GM18868 (cell line): ENCODE data around the gene CD4.
"Not testable (repeated sequence)": the region's sequence is repeated elsewhere in the genome, so short reads cannot be mapped to it uniquely, and the experiment has no call there.

Experiments
- ATAC-seq: cut with Tn5 transposase; IDR thresholded peaks from one replicate; pipeline ENCODE4 v1.9.1; 2021; ENCODE audit warnings: mild to moderate bottlenecking, moderate library complexity; ENCODE audit not compliant: unreplicated experiment

Gene CD4

GRCh38 chr12:6788972-6789924, at the start of gene CD4:
CD4 (plus strand) TSS chr12:6789528; CDS start chr12:6800139, 10,611 bp downstream.
- no peak for ATAC-seq

- not testable (repeated sequence) for ATAC-seq
These were observed 47.2 kb upstream of the CD4 start for GRCh38 chr12:6742080-6742479.

GRCh38 chr12:6742834-6743233, 46.5 kb upstream of the CD4 start:
- ATAC-seq = no peak

GRCh38 chr12:6743300-6743699, 46.0 kb upstream of the CD4 start:
- ATAC-seq = not testable (repeated sequence)

GRCh38 chr12:6745741-6746525, 43.4 kb upstream of the CD4 start:
- ATAC-seq = no peak

- ATAC-seq = no peak
These were observed 42.1 kb upstream of the CD4 start for GRCh38 chr12:6747216-6747615.

GRCh38 chr12:6748761-6749160, 40.6 kb upstream of the CD4 start:
- no peak for ATAC-seq

GRCh38 chr12:6750506-6750905, 38.8 kb upstream of the CD4 start:
- no peak for ATAC-seq

GRCh38 chr12:6751767-6752166, 37.6 kb upstream of the CD4 start:
- ATAC-seq = no peak

GRCh38 chr12:6752167-6752920, 37.0 kb upstream of the CD4 start:
- ATAC-seq = no peak

- ATAC-seq = peak; percentile 88
These were observed 36.2 kb upstream of the CD4 start, which contains the start of gene MLF2 for GRCh38 chr12:6752921-6753771. MLF2 (minus strand) TSS chr12:6753141; CDS start chr12:6752334, 807 bp downstream.

GRCh38 chr12:6753772-6754356, 35.5 kb upstream of the CD4 start:
- no peak for ATAC-seq

GRCh38 chr12:6754411-6754810, 34.9 kb upstream of the CD4 start:
- no peak for ATAC-seq

- no peak for ATAC-seq
These were observed 32.2 kb upstream of the CD4 start for GRCh38 chr12:6757028-6757690.

GRCh38 chr12:6758506-6759095, 30.7 kb upstream of the CD4 start:
- no peak for ATAC-seq

GRCh38 chr12:6759741-6760140, 29.6 kb upstream of the CD4 start:
- no peak for ATAC-seq

GRCh38 chr12:6763380-6763779, 25.9 kb upstream of the CD4 start:
- no peak for ATAC-seq

GRCh38 chr12:6764011-6764828, 25.1 kb upstream of the CD4 start:
- peak; percentile 83 for ATAC-seq
